K562 (cell line): ENCODE data around the gene TBC1D16. TPM values are rescaled to one million over a fixed set of nuclear protein-coding genes. Genes with fewer than 3 reads are reported as not detected.

Experiments
- ATAC-seq: fragments of 200-7000 bp; cut with Tn5 transposase; 3 replicates; pipeline ENCODE4 v1.9.1; 2020; ENCODE audit warnings: moderate library complexity
- BruUV-seq: library from RNA; stranded (reverse); fragments of 400-500 nt; replicated peaks from 2 replicates; lab custom pipeline; 2021; lab: Mats Ljungman, UMichigan
- CTCF ChIA-PET: fragments of 300-600 bp; formaldehyde crosslinking; extraction: SDS; loops from one replicate; lab custom pipeline; 2021; ENCODE audit warnings: low intra/inter-chr PET ratio; lab: Yijun Ruan, JAX
- POLR2A ChIA-PET: fragments of 300-600, 350-650 bp; sonication (Branson Sonifier 250); formaldehyde crosslinking; extraction: SDS; loops from one replicate; lab custom pipeline; 2021; ENCODE audit warnings: antibody characterized with exemption, inconsistent platforms; lab: Yijun Ruan, JAX
- DNase-seq, 4 experiments: peaks; one replicate each; pipeline versions ENCODE4 v3.0.0 to v3.0.0-alpha.2; 2011 to 2018; ENCODE audit warnings: low spot score in 3 of 4, mixed read lengths in 3 of 4; ENCODE audit errors: extremely low read depth in 1 of 4
- FAIRE-seq: peaks from 2 replicates; lab custom pipeline; 2011; peaks lifted over from hg19 to GRCh38; lab: Jason Lieb, UNC
- H2AFZ ChIP-seq: 2 replicates; pipeline ENCODE4 v1.6.0; 2011; ENCODE audit warnings: low read depth, low read length, control low read depth, inconsistent platforms
- H3K27ac ChIP-seq: fragments of 200-600 bp; 3 replicates; pipeline ENCODE4 v1.8.0; 2011; ENCODE audit warnings: low read depth, mild to moderate bottlenecking, control low read depth, inconsistent platforms, low read length, moderate library complexity, mixed read lengths; ENCODE audit errors: extremely low read depth
- H3K27me3 ChIP-seq, 2 experiments: fragments of 300-600 bp in 1 of 2; 2 replicates in 1 of 2; 3 replicates in 1 of 2; pipeline versions ENCODE4 v1.6.0 to v1.8.0; 2011; ENCODE audit warnings: inconsistent platforms in 2 of 2, low read length in 2 of 2, mild to moderate bottlenecking in 1 of 2, mixed read lengths in 1 of 2, moderate library complexity in 1 of 2; ENCODE audit not compliant: control insufficient read depth in 2 of 2, insufficient read depth in 2 of 2
- H3K36me3 ChIP-seq: fragments of 300-600 bp; 3 replicates; pipeline ENCODE4 v1.8.0; 2011; ENCODE audit warnings: mild to moderate bottlenecking, low read length, inconsistent platforms; ENCODE audit not compliant: control insufficient read depth, insufficient read depth
- H3K4me1 ChIP-seq, 2 experiments: fragments of 200-600 bp in 1 of 2; replicated peaks in 1 of 2; 2 replicates in 1 of 2; 3 replicates in 1 of 2; pipeline versions ENCODE4 v1.5.1 to v1.8.0; 2011; ENCODE audit warnings: inconsistent platforms in 2 of 2, low read length in 2 of 2, mild to moderate bottlenecking in 1 of 2, mixed read lengths in 1 of 2, moderate library complexity in 1 of 2; ENCODE audit not compliant: control insufficient read depth in 2 of 2, insufficient read depth in 2 of 2
- H3K4me2 ChIP-seq: 2 replicates; pipeline ENCODE4 v1.6.1; 2011; ENCODE audit warnings: low read length, control low read depth, inconsistent platforms, mixed read lengths; ENCODE audit not compliant: insufficient read depth
- H3K4me3 ChIP-seq: fragments of 200-600 bp; sonication (generic), shearing (Covaris generic); 2 replicates; pipeline ENCODE4 v1.5.1; 2016; ENCODE audit warnings: control low read depth, inconsistent platforms
- H3K79me2 ChIP-seq: fragments of 200-600 bp; 3 replicates; pipeline ENCODE4 v1.8.0; 2011; ENCODE audit warnings: low read length, inconsistent platforms; ENCODE audit not compliant: control insufficient read depth, insufficient read depth
- H3K9ac ChIP-seq, 2 experiments: 2 replicates each; pipeline versions ENCODE4 v1.6.0 to v1.6.1; 2011; ENCODE audit warnings: low read depth in 2 of 2, low read length in 2 of 2, control low read depth in 1 of 2, inconsistent platforms in 1 of 2, mild to moderate bottlenecking in 1 of 2, mixed read lengths in 1 of 2; ENCODE audit not compliant: insufficient read depth in 1 of 2
- H3K9me1 ChIP-seq: one replicate; pipeline ENCODE4 v1.6.0; 2011; ENCODE audit warnings: inconsistent platforms, mild to moderate bottlenecking, low read length, moderate library complexity; ENCODE audit not compliant: control insufficient read depth, insufficient read depth
- H3K9me3 ChIP-seq: replicated peaks from 2 replicates; pipeline ENCODE4 v1.5.1; 2011; ENCODE audit warnings: low read depth, low read length, inconsistent platforms; ENCODE audit not compliant: control insufficient read depth, insufficient read depth
- H4K20me1 ChIP-seq: replicated peaks from 2 replicates; pipeline ENCODE4 v1.6.1; 2011; ENCODE audit warnings: low read length, inconsistent platforms, mixed read lengths; ENCODE audit not compliant: control insufficient read depth, insufficient read depth
- CEBPG ChIP-seq, 3 experiments: fragments of 200-800 bp in 1 of 3; sonication (Bioruptor generic) in 1 of 3; sonication (generic) in 1 of 3; formaldehyde crosslinking in 1 of 3; IDR thresholded peaks in 2 of 3; conservative IDR thresholded peaks in 1 of 3; 2 replicates each; pipeline versions ENCODE4 v1.6.1 to v1.8.0; 2016 to 2022; ENCODE audit warnings: missing compliant biosample characterization in 2 of 3, missing genetic modification characterization in 2 of 3, mild to moderate bottlenecking in 1 of 3, missing genetic modification reagents in 1 of 3
- SMARCA4 ChIP-seq: fragments of 450-650 bp; IDR thresholded peaks from 2 replicates; pipeline ENCODE4 v1.6.1; 2016
- ZKSCAN1 ChIP-seq: fragments of 150-350 bp; IDR thresholded peaks from 2 replicates; pipeline ENCODE4 v1.6.1; 2016; ENCODE audit warnings: low read depth, low read length
- WGBS: fragments of 100-300 bp; shearing (Covaris generic); methylation state at CpG from one replicate; pipeline ENCODE4 v1.1.6; 2016; ENCODE audit warnings: low coverage, mixed read lengths; ENCODE audit not compliant: insufficient coverage; ENCODE audit errors: missing lambda C conversion rate; 5-methylcytosine and 5-hydroxymethylcytosine counted together
- in situ Hi-C: fragments of 300-500 bp; cut with MboI; formaldehyde crosslinking; loops from 4 replicates; pipeline ENCODE4 v1.15.0; 2018; ENCODE audit warnings: inconsistent platforms, mixed read lengths
- intact Hi-C: fragments of 100-400 bp; cut with micrococcal nuclease; formaldehyde crosslinking; loops from 2 replicates; pipeline ENCODE4 v1.14.2; 2022
- polyA plus RNA-seq, 8 experiments: library from polyadenylated mRNA; depleted of rRNA in 4 of 8; stranded (reverse) in 5 of 8; unstranded in 3 of 8; fragments of >200 nt; fragmentation: Nextera tagmentation in 2 of 8; fragmentation: Illumina TruSeq in 1 of 8; extraction: Ambion mirVana in 2 of 8; extraction: Trizol in 1 of 8; gene quantifications; 2 replicates each; pipeline versions ENCODE4 v1.2.1 to v1.2.3, GENCODE V29; 2011 to 2014; ENCODE audit warnings: inconsistent platforms in 1 of 8, missing spikeins in 1 of 8
- total RNA-seq, 7 experiments: library from RNA; depleted of rRNA in 6 of 7; stranded (reverse); fragments of >200 nt in 6 of 7; fragmentation: Illumina TruSeq in 2 of 7; extraction: Trizol in 2 of 7; gene quantifications; 2 replicates each; pipeline versions ENCODE4 v1.2.1 to v1.2.3, GENCODE V29; 2011 to 2021; ENCODE audit warnings: low replicate concordance in 1 of 7

The TBC1D16 gene
- total and polyA plus RNA-seq, 9 of the 15 experiments (the other 6 are each of a cell fraction or from before 2014, with no cell fraction given), result 0.01 to 0.20 (median 0.03) TPM; not detected in 1

DNA sequence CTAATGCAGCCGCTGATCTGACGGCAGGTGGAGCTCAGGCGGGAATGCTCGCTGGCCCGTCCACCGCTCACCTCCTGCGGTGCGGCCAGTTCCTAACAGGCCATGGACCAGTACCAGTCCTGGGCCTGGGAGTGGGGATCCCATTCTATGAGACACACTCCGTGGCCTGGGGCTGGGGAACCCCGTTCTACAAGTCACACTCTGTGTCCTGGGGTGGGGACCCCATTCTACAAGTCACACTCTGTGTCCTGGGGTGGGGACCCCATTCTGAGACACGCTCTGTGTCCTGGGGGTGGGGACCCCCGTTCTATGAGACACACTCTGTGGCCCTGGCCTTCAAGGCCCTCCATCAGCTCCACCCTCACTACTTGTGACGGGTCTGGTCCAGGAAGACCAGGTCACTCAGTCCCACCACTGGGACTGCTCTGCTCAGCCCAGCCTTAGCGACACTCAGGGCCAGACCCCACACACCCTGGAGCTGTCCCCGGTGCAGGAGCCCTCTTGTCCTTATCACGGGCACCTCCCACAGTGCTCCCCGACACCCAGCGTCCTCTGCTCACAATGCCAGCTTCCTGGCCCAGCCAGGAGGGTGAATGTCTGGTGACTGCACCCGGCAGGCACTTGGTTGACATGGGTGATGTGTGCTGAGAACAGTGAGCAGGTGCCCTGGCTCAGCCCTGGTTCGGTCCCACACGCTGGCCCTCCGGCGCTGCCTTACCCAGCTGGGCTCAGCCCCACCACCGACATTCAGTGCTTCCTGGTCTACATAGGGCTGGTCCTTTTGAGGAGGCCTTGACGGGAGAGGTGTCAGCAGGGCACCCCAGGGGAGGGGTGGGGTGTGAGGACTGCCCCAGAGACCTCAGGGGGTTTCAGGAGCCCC is 89.1 kb downstream of the TBC1D16 start:
- peaks cover 86 to 98% of the 10 kb centered on the region in 2 experiments for H3K27me3 ChIP-seq
- H3K4me3 ChIP-seq, result no peak overlapping the region
- H3K9me1 ChIP-seq, result peaks cover 2% of the 10 kb centered on the region
- H3K27ac ChIP-seq, result no peak overlapping the region
- ChIA-PET POLR2A (no interaction called here), CTCF (no interaction called here)
- no peaks in the 10 kb centered on the region for H3K79me2 ChIP-seq
- peaks cover 0 to 61% of the 10 kb centered on the region in 2 experiments; a peak in 2 of 5 replicates for H3K4me1 ChIP-seq
- ATAC-seq, result no peak
- H3K36me3 ChIP-seq, result no peaks in the 10 kb centered on the region
- in situ Hi-C loops (no loop called here), intact Hi-C loops (no loop called here)
- WGBS, result 13% methylated on average over 25 of the region's 25 CpGs
- H3K9ac ChIP-seq, result no peak overlapping the region
- no peak overlapping the region for H2AFZ ChIP-seq
- H3K4me2 ChIP-seq, result no peak overlapping the region
- no peak for TF ChIP-seq ZKSCAN1
- no peak for TF ChIP-seq SMARCA4
- no peak for TF ChIP-seq CEBPG (CRISPR knock-in tag; IDR thresholded peaks at IDR 0.05)
- TF ChIP-seq CEBPG (tag; conservative IDR thresholded peaks at IDR 0.05 in 1 of 2, IDR thresholded peaks at IDR 0.05 in 1 of 2), result no peak
- FAIRE-seq, result no peak
- no TSS peak for BruUV-seq
- DNase-seq, result no peak
- no peaks in the 10 kb centered on the region for H3K9me3 ChIP-seq
- peaks cover 50% of the 10 kb centered on the region for H4K20me1 ChIP-seq
